Ovary (tissue), 3 donors: ENCODE results near the gene IL15.

ENCODE experiments used
- POLR2A ChIP-seq: fragments of 450-650 bp; IDR thresholded peaks from one replicate; pipeline ENCODE4 v1.6.1; 2017; ENCODE audit warnings: antibody characterized with exemption, mild to moderate bottlenecking, moderate library complexity
- TF ChIP-seq, protein P1 (sequence below), 3 donors: fragments of 450-650 bp in 2 of 3; fragments of 200-600 bp in 1 of 3; IDR thresholded peaks; one replicate each; pipeline versions ENCODE4 v1.5.1 to v1.8.0; 2016 to 2022; ENCODE audit warnings: antibody characterized with exemption in 3 of 3, mild to moderate bottlenecking in 1 of 3
- donor health status: DM: no; HTN: no; CAD: no.

DNA sequence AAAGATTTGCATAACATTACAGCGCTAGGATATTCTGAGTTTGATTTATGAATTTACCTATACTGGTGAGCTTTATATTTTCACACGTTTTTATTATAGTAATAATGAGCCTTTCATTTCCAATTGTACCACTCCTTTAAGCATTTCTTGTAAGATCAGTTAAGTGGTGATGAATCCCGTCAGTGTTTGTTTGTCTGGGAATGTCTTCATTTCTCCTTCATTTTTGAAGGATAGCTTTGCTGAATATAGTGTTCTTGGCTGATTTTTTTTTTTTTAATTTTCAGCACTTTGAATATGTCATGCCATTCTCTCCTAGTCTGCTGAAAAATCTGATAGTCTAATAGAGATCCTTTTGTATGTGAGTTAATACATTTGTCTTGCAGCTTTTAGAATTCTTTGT is 70.1 kb downstream of the IL15 start:
- TF ChIP-seq, protein P1, sequence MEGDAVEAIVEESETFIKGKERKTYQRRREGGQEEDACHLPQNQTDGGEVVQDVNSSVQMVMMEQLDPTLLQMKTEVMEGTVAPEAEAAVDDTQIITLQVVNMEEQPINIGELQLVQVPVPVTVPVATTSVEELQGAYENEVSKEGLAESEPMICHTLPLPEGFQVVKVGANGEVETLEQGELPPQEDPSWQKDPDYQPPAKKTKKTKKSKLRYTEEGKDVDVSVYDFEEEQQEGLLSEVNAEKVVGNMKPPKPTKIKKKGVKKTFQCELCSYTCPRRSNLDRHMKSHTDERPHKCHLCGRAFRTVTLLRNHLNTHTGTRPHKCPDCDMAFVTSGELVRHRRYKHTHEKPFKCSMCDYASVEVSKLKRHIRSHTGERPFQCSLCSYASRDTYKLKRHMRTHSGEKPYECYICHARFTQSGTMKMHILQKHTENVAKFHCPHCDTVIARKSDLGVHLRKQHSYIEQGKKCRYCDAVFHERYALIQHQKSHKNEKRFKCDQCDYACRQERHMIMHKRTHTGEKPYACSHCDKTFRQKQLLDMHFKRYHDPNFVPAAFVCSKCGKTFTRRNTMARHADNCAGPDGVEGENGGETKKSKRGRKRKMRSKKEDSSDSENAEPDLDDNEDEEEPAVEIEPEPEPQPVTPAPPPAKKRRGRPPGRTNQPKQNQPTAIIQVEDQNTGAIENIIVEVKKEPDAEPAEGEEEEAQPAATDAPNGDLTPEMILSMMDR (IDR thresholded peaks at IDR 0.05): no peak
- TF ChIP-seq POLR2A: no peak
